ENCODE measurements around the gene SDR42E1. TPM values are rescaled to one million over a fixed set of nuclear protein-coding genes. Genes with fewer than 3 reads are reported as not detected.

The SDR42E1 gene
- total RNA-seq, 2 donors from 2014 or later = 2.6 to 3.4 TPM

DNA sequence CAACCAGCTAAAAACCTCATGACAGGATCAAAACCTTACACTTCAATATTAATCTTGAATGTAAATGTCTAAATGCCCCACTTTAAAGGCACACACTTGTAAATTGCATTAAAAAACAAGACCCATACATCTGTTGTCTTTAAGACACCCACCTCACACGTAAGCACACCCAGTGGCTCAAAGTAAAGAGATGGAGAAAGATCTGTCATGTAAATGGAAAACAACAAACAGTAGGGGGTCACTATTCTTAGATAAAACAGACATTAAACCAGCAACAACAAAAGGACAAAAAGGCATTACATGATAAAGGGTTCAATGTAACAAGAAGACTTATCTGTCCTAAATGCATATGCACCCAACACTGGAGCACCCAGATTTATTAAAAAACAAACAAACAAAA, 35.6 kb downstream of the SDR42E1 start:
- no peak overlapping the region for H3K4me3 ChIP-seq
- ATAC-seq (no peak), DNase-seq (no peak)
- TF ChIP-seq, protein P1, sequence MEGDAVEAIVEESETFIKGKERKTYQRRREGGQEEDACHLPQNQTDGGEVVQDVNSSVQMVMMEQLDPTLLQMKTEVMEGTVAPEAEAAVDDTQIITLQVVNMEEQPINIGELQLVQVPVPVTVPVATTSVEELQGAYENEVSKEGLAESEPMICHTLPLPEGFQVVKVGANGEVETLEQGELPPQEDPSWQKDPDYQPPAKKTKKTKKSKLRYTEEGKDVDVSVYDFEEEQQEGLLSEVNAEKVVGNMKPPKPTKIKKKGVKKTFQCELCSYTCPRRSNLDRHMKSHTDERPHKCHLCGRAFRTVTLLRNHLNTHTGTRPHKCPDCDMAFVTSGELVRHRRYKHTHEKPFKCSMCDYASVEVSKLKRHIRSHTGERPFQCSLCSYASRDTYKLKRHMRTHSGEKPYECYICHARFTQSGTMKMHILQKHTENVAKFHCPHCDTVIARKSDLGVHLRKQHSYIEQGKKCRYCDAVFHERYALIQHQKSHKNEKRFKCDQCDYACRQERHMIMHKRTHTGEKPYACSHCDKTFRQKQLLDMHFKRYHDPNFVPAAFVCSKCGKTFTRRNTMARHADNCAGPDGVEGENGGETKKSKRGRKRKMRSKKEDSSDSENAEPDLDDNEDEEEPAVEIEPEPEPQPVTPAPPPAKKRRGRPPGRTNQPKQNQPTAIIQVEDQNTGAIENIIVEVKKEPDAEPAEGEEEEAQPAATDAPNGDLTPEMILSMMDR (IDR thresholded peaks at IDR 0.05) = no peak
- no peak for TF ChIP-seq POLR2A (IDR thresholded peaks at IDR 0.05)
- no peaks in the 10 kb centered on the region for H3K36me3 ChIP-seq (replicated peaks in 1 of 2; ENCODE audit: insufficient read depth in 1 of 2, low read depth in 2 of 2)
- H3K9me3 ChIP-seq = no peaks in the 10 kb centered on the region
- WGBS, 2 donors = 30 to 32% methylated on average over 1 of the region's 1 CpG
- H3K27ac ChIP-seq = no peak overlapping the region
- H3K4me1 ChIP-seq = no peaks in the 10 kb centered on the region
- no peaks in the 10 kb centered on the region for H3K27me3 ChIP-seq
- intact Hi-C loops (cut with DNase I) = no loop called here

DNA sequence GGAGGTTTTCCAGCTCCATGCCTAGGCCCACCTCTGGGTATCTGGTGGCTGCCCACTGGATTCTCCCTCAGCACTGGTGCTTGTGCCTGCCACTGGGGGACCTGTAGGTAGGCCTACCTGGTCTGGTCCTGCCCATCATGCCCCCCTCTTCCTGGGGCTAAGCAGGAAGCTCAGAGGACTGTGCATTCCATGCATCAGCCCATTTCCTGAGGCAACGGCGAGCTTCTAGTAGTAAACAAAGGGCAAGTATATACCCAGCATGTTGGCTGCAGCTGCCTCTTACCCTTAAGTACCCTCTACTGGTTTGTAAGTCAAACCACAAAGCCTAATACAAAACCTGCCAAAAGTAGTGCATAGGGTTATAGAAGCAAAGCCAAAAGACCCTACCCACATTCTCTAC, 37.5 kb downstream of the SDR42E1 start:
- ATAC-seq (no peak), DNase-seq (no peak)
- intact Hi-C loops (cut with DNase I) = no loop called here
- Histone ChIP-seq H3K36me3 (replicated peaks in 1 of 2; ENCODE audit: insufficient read depth in 1 of 2, low read depth in 2 of 2) (no peaks in the 10 kb centered on the region), H3K4me1 (no peaks in the 10 kb centered on the region), H3K9me3 (no peaks in the 10 kb centered on the region), H3K27me3 (no peaks in the 10 kb centered on the region), H3K4me3 (no peak overlapping the region), H3K27ac (no peak overlapping the region)
- TF ChIP-seq, protein P1 (IDR thresholded peaks at IDR 0.05) = no peak
- no peak for TF ChIP-seq POLR2A (IDR thresholded peaks at IDR 0.05)
- 67 to 93% methylated on average over 2 of the region's 2 CpGs for WGBS, 2 donors

DNA sequence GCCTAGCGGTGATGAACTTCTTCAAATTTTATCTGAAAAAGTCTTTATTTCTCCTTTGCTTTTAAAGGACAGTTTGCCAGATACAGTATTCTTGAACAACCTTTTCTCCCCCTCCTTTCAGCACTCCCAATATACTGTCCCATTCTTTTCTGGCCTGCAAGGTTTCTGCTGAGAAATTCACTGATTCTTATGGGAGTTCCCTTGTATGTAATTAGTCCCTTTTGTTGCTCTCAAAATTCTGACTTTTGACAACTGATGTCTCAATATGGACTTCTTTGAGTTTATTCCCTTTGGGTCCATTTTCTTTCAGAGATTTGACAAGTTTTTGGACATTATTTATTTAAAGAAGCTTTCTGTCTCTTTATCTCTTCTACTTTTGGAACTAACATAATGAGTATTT, 39.4 kb downstream of the SDR42E1 start:
- no peak overlapping the region for H3K27ac ChIP-seq
- intact Hi-C loops (cut with DNase I) = no loop called here
- no peaks in the 10 kb centered on the region for H3K36me3 ChIP-seq (replicated peaks in 1 of 2; ENCODE audit: insufficient read depth in 1 of 2, low read depth in 2 of 2)
- H3K27me3 ChIP-seq = no peaks in the 10 kb centered on the region
- WGBS, 2 donors = 93 to 100% methylated on average over 1 of the region's 1 CpG
- no peak for ATAC-seq
- H3K4me1 ChIP-seq = no peaks in the 10 kb centered on the region
- no peak for DNase-seq
- TF ChIP-seq, protein P1 (IDR thresholded peaks at IDR 0.05) = no peak
- no peak for TF ChIP-seq POLR2A (IDR thresholded peaks at IDR 0.05)
- H3K9me3 ChIP-seq = no peaks in the 10 kb centered on the region
- H3K4me3 ChIP-seq = no peak overlapping the region

DNA sequence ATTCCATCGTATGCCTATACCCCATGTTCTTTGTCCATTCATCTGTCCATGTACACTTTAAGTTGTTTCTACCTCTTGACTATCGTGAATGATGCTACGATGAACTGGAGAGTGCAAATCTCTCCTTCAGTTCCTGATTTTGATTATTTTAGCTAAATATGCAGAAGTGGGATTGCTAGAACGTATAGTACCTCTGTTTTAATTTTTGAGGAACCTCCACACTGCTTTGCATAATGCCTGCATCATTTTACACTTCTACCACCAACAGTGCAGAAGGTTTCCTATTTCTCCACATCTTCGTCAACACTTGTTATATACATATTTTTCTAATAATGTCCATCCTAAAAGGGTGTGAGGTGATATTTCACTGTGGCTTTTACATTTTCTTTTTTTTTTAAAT, 43.9 kb downstream of the SDR42E1 start:
- H3K27me3 ChIP-seq = no peaks in the 10 kb centered on the region
- no peak for TF ChIP-seq POLR2A (IDR thresholded peaks at IDR 0.05)
- TF ChIP-seq, protein P1 (IDR thresholded peaks at IDR 0.05) = no peak
- H3K27ac ChIP-seq = no peak overlapping the region
- H3K36me3 ChIP-seq (replicated peaks in 1 of 2; ENCODE audit: insufficient read depth in 1 of 2, low read depth in 2 of 2) = no peaks in the 10 kb centered on the region
- ATAC-seq (no peak), DNase-seq (no peak)
- no peaks in the 10 kb centered on the region for H3K9me3 ChIP-seq
- no peaks in the 10 kb centered on the region for H3K4me1 ChIP-seq
- WGBS, 2 donors = 60 to 67% methylated on average over 5 of the region's 5 CpGs
- intact Hi-C loops (cut with DNase I) = no loop called here
- no peak overlapping the region for H3K4me3 ChIP-seq

DNA sequence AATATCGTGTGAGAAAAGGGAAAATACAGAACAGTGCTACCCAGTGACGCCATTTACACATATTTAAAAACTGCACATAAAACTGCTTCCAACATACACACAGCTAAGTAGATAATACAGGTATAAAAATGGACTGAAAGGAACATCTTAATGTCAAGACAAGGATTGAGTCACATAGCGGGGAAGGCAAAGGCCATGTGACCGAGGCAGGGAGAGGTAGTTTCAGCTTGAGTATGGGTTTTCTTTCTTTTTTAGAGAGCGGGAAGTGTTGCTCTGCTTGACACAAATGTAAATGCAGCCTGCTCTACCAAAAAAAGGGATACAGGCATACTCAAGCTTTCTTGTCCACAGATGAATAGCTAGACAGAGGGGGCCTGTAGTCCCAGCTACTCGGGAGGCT, 46.5 kb downstream of the SDR42E1 start:
- no peak overlapping the region for H3K27ac ChIP-seq
- no peak overlapping the region for H3K4me3 ChIP-seq
- no peaks in the 10 kb centered on the region for H3K9me3 ChIP-seq
- no peak for ATAC-seq
- no peaks in the 10 kb centered on the region for H3K36me3 ChIP-seq (replicated peaks in 1 of 2; ENCODE audit: insufficient read depth in 1 of 2, low read depth in 2 of 2)
- WGBS, 2 donors = 82 to 89% methylated on average over 6 of the region's 6 CpGs
- no peaks in the 10 kb centered on the region for H3K4me1 ChIP-seq
- TF ChIP-seq, protein P1 (IDR thresholded peaks at IDR 0.05) = no peak
- TF ChIP-seq POLR2A (IDR thresholded peaks at IDR 0.05) = no peak
- no peak for DNase-seq
- intact Hi-C loops (cut with DNase I) = no loop called here
- no peaks in the 10 kb centered on the region for H3K27me3 ChIP-seq
